Upper lobe of left lung (tissue), 6 donors: ENCODE measurements around the gene GID8. TPM values are rescaled to one million over a fixed set of nuclear protein-coding genes. Genes with fewer than 3 reads are reported as not detected.

Experiments used
- ATAC-seq, 2 donors: fragments of 200-7000 bp; cut with Tn5 transposase; one replicate each; pipeline ENCODE4 v1.9.1; 2022; ENCODE audit warnings: mild to moderate bottlenecking in 2 of 2, moderate library complexity in 2 of 2; ENCODE audit not compliant: low FRiP score in 2 of 2
- DNase-seq, 2 donors: peaks; one replicate each; pipeline ENCODE4 v3.0.0-alpha.2; 2019 to 2020
- H3K27ac ChIP-seq, 4 donors: fragments of 200-600 bp; sonication (generic); one replicate each; pipeline ENCODE4 v1.5.1; 2016 to 2019
- H3K27me3 ChIP-seq, 4 donors: fragments of 200-600 bp; sonication (generic); one replicate each; pipeline ENCODE4 v1.5.1; 2017 to 2019
- H3K36me3 ChIP-seq, 4 donors: fragments of 200-600 bp; sonication (generic); one replicate each; pipeline ENCODE4 v1.5.1; 2016 to 2019
- H3K4me1 ChIP-seq, 4 donors: fragments of 200-600 bp; sonication (generic); one replicate each; pipeline ENCODE4 v1.5.1; 2018 to 2019
- H3K4me3 ChIP-seq, 4 donors: fragments of 200-600 bp; sonication (generic); one replicate each; pipeline ENCODE4 v1.5.1; 2017 to 2019; ENCODE audit warnings: mild to moderate bottlenecking in 2 of 4, moderate library complexity in 1 of 4
- H3K9me3 ChIP-seq, 4 donors: fragments of 200-600 bp; sonication (generic); one replicate each; pipeline ENCODE4 v1.5.1; 2018 to 2019
- CTCF ChIP-seq, 6 experiments: fragments of 450-650 bp in 4 of 6; fragments of 200-600 bp in 2 of 6; sonication (generic) in 2 of 6; IDR thresholded peaks; one replicate each; pipeline ENCODE4 v1.5.1; 2016 to 2019; ENCODE audit warnings: antibody characterized with exemption in 6 of 6
- EP300 ChIP-seq, 4 donors: sonication (generic); formaldehyde crosslinking; IDR thresholded peaks; one replicate each; pipeline ENCODE4 v1.5.1; 2017; ENCODE audit warnings: antibody characterized with exemption in 4 of 4, control low read depth in 2 of 4
- POLR2A ChIP-seq, 4 donors: fragments of 450-650 bp; IDR thresholded peaks; one replicate each; pipeline ENCODE4 v1.5.1; 2016 to 2017; ENCODE audit warnings: antibody characterized with exemption in 4 of 4, mild to moderate bottlenecking in 2 of 4
- POLR2AphosphoS5 ChIP-seq, 2 donors: sonication (generic); formaldehyde crosslinking; IDR thresholded peaks; one replicate each; pipeline ENCODE4 v1.5.1; 2017; ENCODE audit warnings: antibody characterized with exemption in 2 of 2
- WGBS, 2 donors: methylation state at CpG; one replicate each; pipeline ENCODE4 v1.1.5; 2017 to 2018; 5-methylcytosine and 5-hydroxymethylcytosine counted together
- total RNA-seq, 6 donors: library from RNA; depleted of rRNA in 4 of 6; stranded (reverse); fragments of >200 nt in 4 of 6; gene quantifications; one replicate each; pipeline versions ENCODE4 v1.1.0 to v1.2.1, GENCODE V29; 2016 to 2021
- donor health status: DM: no; HTN: no; CAD: no; lungs with moderate emphysema.
- donor health status: DM: no; HTN: yes; CAD: no; lungs with severe emphysema.

The GID8 gene
- total RNA-seq, 6 donors from 2014 or later: 18.6 to 33.2 (median 26.3) TPM

DNA sequence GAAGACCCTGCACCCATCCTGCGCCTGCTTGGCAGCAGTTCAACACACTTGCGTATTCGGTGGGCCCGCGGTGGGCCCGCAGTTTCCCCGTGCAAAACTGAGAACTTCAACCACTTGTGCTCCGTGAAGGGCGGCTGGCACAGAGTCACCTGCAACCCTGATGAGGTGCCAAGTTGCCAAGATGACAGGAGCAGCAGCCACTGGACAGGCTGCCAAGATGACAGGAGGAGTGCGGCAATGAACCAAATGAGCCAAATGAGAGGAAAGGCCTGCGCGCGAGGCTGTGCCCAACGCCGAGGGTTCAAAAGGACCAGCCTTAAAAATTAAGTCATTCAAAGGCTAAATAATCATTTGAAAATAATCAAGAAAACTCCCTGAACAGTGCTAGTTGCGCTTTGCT, 31.7 kb upstream of the GID8 start:
- Histone ChIP-seq H3K36me3 (peaks cover 54 to 99% (median 94%) of the 10 kb centered on the region in 4 donors), H3K4me3 (no peak overlapping the region), H3K9me3 (no peaks in the 10 kb centered on the region), H3K27me3 (no peaks in the 10 kb centered on the region), H3K4me1 (peaks cover 0 to 4% (median 0%) of the 10 kb centered on the region in 4 donors), H3K27ac (no peak overlapping the region)
- ATAC-seq (no peak), DNase-seq (no peak)
- 93 to 97% methylated on average over 10 to 16 of the region's 16 CpGs for WGBS, 2 donors
- TF ChIP-seq POLR2AphosphoS5 (IDR thresholded peaks at IDR 0.05) (no peak), CTCF (IDR thresholded peaks at IDR 0.05) (no peak), POLR2A (IDR thresholded peaks at IDR 0.05) (no peak), EP300 (IDR thresholded peaks at IDR 0.05) (no peak)

DNA sequence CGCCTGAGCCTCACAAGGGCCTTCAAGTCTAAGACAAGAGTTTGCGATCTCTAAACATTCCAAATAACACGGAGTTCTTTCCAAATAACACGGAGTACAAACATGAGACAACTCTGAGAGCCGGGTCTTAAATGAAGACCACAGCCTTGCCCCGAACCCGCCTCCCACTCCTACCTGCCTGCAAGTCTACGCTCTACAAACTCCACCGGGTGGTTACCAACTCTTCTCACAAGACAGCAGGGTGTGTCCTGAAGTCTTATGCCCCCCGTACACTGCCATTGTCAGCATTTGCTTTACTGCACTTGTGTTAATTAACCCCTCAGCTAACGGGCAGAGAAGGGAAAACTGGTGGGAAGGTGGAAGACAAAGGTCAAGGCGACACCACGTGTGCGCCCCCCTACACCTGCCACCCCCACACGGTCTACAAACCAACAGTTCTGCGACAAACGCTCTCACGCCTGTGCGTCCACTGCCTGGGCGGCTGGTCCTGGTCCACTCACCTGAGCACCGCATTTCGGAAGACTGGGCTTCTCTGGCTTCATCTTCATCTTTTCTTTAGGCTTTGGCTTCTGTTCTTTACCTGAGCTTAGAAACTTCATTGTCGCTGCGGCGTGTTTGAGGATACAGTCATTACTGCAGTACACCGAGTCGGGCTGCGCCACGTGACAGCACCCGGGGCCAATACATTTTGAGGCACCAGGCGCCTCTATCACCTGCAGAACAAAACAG, 31.1 kb upstream of the GID8 start:
- Histone ChIP-seq H3K9me3 (no peaks in the 10 kb centered on the region), H3K27ac (no peak overlapping the region), H3K36me3 (peaks cover 58 to 99% (median 95%) of the 10 kb centered on the region in 4 donors), H3K4me1 (peaks cover 0 to 4% (median 0%) of the 10 kb centered on the region in 4 donors), H3K27me3 (no peaks in the 10 kb centered on the region), H3K4me3 (no peak overlapping the region)
- TF ChIP-seq EP300 (IDR thresholded peaks at IDR 0.05) (no peak), POLR2AphosphoS5 (IDR thresholded peaks at IDR 0.05) (no peak), POLR2A (IDR thresholded peaks at IDR 0.05) (no peak)
- DNase-seq: no peak
- ATAC-seq: no peak
- WGBS, 2 donors: 93 to 94% methylated on average over 30 to 31 of the region's 31 CpGs

- WGBS, 2 donors: 73 to 78% methylated on average over 16 of the region's 16 CpGs
- Histone ChIP-seq H3K4me3 (no peak overlapping the region), H3K36me3 (peaks cover 66 to 100% (median 92%) of the 10 kb centered on the region in 4 donors), H3K4me1 (peaks cover 0 to 6% (median 0%) of the 10 kb centered on the region in 4 donors), H3K27me3 (no peaks in the 10 kb centered on the region), H3K9me3 (no peaks in the 10 kb centered on the region), H3K27ac (no peak overlapping the region)
- peak; percentile 42 to 56 for ATAC-seq
- peak in 4 of 6 experiments; percentile 13 to 41 (median 29) for TF ChIP-seq CTCF (IDR thresholded peaks at IDR 0.05)
- TF ChIP-seq POLR2AphosphoS5 (IDR thresholded peaks at IDR 0.05): no peak
- DNase-seq: no peak
Measured at GRCh38 chr20:62907384-62908317, 30.3 kb upstream of the GID8 start.

DNA sequence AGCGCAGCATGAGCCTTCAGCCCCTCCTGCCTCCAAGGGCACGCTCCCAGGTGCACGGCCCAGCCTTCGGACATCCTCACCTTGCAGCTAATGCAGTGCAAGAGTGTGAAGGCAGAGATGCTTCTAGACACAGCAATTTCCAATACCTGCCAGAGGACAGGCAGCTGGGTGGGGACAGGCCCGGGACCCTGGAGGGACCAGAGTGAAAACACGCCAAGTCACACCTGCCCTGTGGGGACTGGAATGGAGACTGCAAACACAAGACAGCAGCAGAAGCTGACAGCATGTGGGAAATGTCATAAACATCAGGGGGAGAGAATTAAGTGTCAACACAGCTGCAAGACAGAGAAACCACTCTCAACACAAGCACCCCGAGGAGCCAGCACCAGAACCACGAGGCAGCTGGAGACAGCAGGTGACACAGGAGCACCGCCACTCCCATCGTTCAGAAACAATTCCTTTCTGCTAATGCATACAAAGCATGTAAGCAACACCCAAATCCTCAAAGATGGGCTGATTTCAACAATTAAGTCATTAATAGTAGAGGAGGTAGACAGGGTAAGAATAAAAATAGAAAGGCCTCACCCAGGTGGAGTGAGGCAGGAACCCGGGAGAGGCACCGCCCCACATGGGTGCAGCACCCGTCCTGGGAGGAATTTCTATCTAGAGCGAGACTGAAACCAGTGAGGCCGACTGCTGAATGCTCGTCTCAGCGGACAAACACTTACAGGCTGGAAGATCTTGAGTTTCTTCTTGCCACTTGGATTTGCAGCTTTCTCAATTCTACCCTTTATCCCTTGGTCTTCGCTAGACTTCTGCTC, 28.8 kb upstream of the GID8 start:
- WGBS, 2 donors: 83 to 87% methylated on average over 18 of the region's 18 CpGs
- Histone ChIP-seq H3K9me3 (no peaks in the 10 kb centered on the region), H3K27me3 (no peaks in the 10 kb centered on the region), H3K4me1 (peaks cover 4 to 19% (median 11%) of the 10 kb centered on the region in 4 donors), H3K4me3 (no peak overlapping the region), H3K27ac (no peak overlapping the region), H3K36me3 (peaks cover 62 to 99% (median 85%) of the 10 kb centered on the region in 4 donors)
- TF ChIP-seq POLR2A (IDR thresholded peaks at IDR 0.05): no peak
- TF ChIP-seq EP300 (IDR thresholded peaks at IDR 0.05): no peak
- no peak for ATAC-seq
- peak in 1 of 2 donors; percentile 15 for DNase-seq

DNA sequence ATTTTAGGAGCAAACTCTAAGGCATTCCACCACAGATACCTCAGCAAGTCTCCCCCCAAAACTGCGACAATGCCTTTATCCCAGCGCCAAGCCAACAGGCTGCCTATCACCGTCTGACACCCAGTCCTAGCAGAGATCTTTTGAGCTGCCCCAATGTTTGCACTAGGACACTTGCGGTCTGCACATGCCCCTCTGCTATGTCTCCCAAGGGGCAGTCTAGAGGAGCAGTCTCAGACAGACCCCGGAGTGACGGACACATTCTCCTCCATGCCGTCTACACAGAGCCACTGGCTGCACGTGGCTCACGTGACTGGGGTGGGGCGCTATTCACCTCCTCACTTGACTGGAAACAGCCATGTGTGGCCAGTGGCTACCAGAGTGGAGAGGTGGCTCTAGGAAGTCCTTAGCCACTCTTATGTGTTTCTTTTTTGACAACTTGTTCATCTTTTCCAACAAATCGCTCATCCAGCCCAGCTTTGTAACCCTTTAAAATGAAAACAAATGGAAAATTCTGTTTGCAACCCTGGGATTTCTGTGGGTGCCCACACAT, 27.7 kb upstream of the GID8 start:
- Histone ChIP-seq H3K4me3 (no peak overlapping the region), H3K9me3 (no peaks in the 10 kb centered on the region), H3K4me1 (peaks cover 14 to 30% (median 20%) of the 10 kb centered on the region in 4 donors), H3K27me3 (no peaks in the 10 kb centered on the region), H3K27ac (no peak overlapping the region), H3K36me3 (peaks cover 53 to 88% (median 75%) of the 10 kb centered on the region in 4 donors)
- DNase-seq (peak in 1 of 2 donors; percentile 15), ATAC-seq (no peak)
- 93 to 94% methylated on average over 11 of the region's 11 CpGs for WGBS, 2 donors
- TF ChIP-seq POLR2AphosphoS5 (IDR thresholded peaks at IDR 0.05): no peak
- TF ChIP-seq EP300 (IDR thresholded peaks at IDR 0.05): no peak
- no peak for TF ChIP-seq CTCF (IDR thresholded peaks at IDR 0.05)
- no peak for TF ChIP-seq POLR2A (IDR thresholded peaks at IDR 0.05)
